Embryonic facial prominence (tissue), 1 donor: ENCODE results near the gene GPR68.
"Not testable (repeated sequence)": the region's sequence is repeated elsewhere in the genome, so short reads cannot be mapped to it uniquely, and the experiment has no call there.

Source experiments
- DNase-seq: peaks from one replicate; pipeline ENCODE4 v3.0.0-alpha.2; 2016; ENCODE audit errors: extremely low spot score

The GPR68 gene

GRCh38 chr14:91252871-91253794 lies 8.6 kb upstream of the GPR68 start:
- DNase-seq: no peak

GRCh38 chr14:91250912-91251311 lies 6.4 kb upstream of the GPR68 start:
- DNase-seq: no peak

- no peak for DNase-seq
These were observed 5.5 kb upstream of the GPR68 start for GRCh38 chr14:91249841-91250616.

- DNase-seq: no peak
These were observed 1.7 kb upstream of the GPR68 start for GRCh38 chr14:91246051-91246852.

GRCh38 chr14:91245616-91246015 lies 1.1 kb upstream of the GPR68 start:
- DNase-seq: not testable (repeated sequence)

- DNase-seq: no peak
These were observed 525 bp upstream of the GPR68 start for GRCh38 chr14:91245029-91245428.

GRCh38 chr14:91243074-91243471 lies 1.4 kb downstream of the GPR68 start:
- DNase-seq: no peak

- DNase-seq: no peak
These were observed 1.9 kb downstream of the GPR68 start for GRCh38 chr14:91242635-91243034.

GRCh38 chr14:91241863-91242262 lies 2.6 kb downstream of the GPR68 start:
- DNase-seq: no peak

GRCh38 chr14:91238661-91239060 lies 5.8 kb downstream of the GPR68 start:
- no peak for DNase-seq

- no peak for DNase-seq
These were observed 6.4 kb downstream of the GPR68 start for GRCh38 chr14:91238085-91238484.

- no peak for DNase-seq
These were observed 7.3 kb downstream of the GPR68 start for GRCh38 chr14:91237219-91237618.

- DNase-seq: no peak
These were observed 8.7 kb downstream of the GPR68 start for GRCh38 chr14:91235841-91236240.

- no peak for DNase-seq
These were observed 9.8 kb downstream of the GPR68 start for GRCh38 chr14:91234791-91235114.

GRCh38 chr14:91233936-91234790 lies 10.3 kb downstream of the GPR68 start:
- no peak for DNase-seq

- no peak for DNase-seq
These were observed 11.9 kb downstream of the GPR68 start for GRCh38 chr14:91232603-91233002.

- DNase-seq: no peak
These were observed 12.5 kb downstream of the GPR68 start for GRCh38 chr14:91232052-91232451.

GRCh38 chr14:91231446-91231845 lies 13.1 kb downstream of the GPR68 start:
- DNase-seq: no peak

GRCh38 chr14:91230397-91231035 lies 14.0 kb downstream of the GPR68 start:
- DNase-seq: no peak

GRCh38 chr14:91229743-91230200 lies 14.7 kb downstream of the GPR68 start:
- no peak for DNase-seq

- DNase-seq: no peak
These were observed 15.5 kb downstream of the GPR68 start for GRCh38 chr14:91229005-91229382.
